Hepatocyte (in vitro differentiated cells): Measurements from ENCODE around the gene SH3RF1. TPM values are rescaled to one million over a fixed set of nuclear protein-coding genes. Genes with fewer than 3 reads are reported as not detected.

Source experiments
- DNase-seq: peaks from one replicate; pipeline ENCODE4 v3.0.0-alpha.2; 2016; ENCODE audit warnings: low spot score
- H2AFZ ChIP-seq: fragments of 200-600 bp; sonication (generic); 2 replicates; pipeline ENCODE4 v1.6.0; 2016; ENCODE audit warnings: antibody characterized with exemption, mild to moderate bottlenecking
- H3K27ac ChIP-seq: fragments of 200-600 bp; sonication (generic); 2 replicates; pipeline ENCODE4 v1.5.1; 2016; ENCODE audit warnings: mild to moderate bottlenecking
- H3K27me3 ChIP-seq: fragments of 200-600 bp; sonication (generic); 2 replicates; pipeline ENCODE4 v1.6.1; 2016
- H3K36me3 ChIP-seq: fragments of 200-600 bp; sonication (generic); replicated peaks from 2 replicates; pipeline ENCODE4 v1.5.1; 2016; ENCODE audit warnings: low read depth; ENCODE audit not compliant: insufficient read depth
- H3K4me1 ChIP-seq: fragments of 200-600 bp; sonication (generic); 2 replicates; pipeline ENCODE4 v1.5.1; 2016; ENCODE audit warnings: mild to moderate bottlenecking, moderate library complexity; ENCODE audit not compliant: insufficient read depth
- H3K4me2 ChIP-seq: fragments of 200-600 bp; sonication (generic); 2 replicates; pipeline ENCODE4 v1.6.0; 2016
- H3K4me3 ChIP-seq: fragments of 200-600 bp; sonication (generic); 2 replicates; pipeline ENCODE4 v1.5.1; 2016; ENCODE audit warnings: mild to moderate bottlenecking
- H3K79me2 ChIP-seq: fragments of 200-600 bp; sonication (generic); 2 replicates; pipeline ENCODE4 v1.6.0; 2017; ENCODE audit warnings: mild to moderate bottlenecking
- H3K9me2 ChIP-seq: fragments of 200-600 bp; sonication (generic); replicated peaks from 2 replicates; pipeline ENCODE4 v1.6.0; 2017; ENCODE audit warnings: mild to moderate bottlenecking; ENCODE audit not compliant: insufficient read depth
- H3K9me3 ChIP-seq: fragments of 200-600 bp; sonication (generic); 2 replicates; pipeline ENCODE4 v1.5.1; 2016; ENCODE audit warnings: low read depth, mild to moderate bottlenecking
- H4K20me1 ChIP-seq: fragments of 200-600 bp; sonication (generic); 2 replicates; pipeline ENCODE4 v1.6.0; 2016; ENCODE audit warnings: mild to moderate bottlenecking; ENCODE audit not compliant: insufficient read depth, poor library complexity, severe bottlenecking
- EZH2 ChIP-seq: fragments of 200-600 bp; sonication (generic); IDR thresholded peaks from 2 replicates; pipeline ENCODE4 v1.6.1; 2016; ENCODE audit warnings: antibody characterized with exemption, mild to moderate bottlenecking, borderline replicate concordance
- EZH2phosphoT487 ChIP-seq: fragments of 200-600 bp; sonication (generic); IDR thresholded peaks from one replicate; pipeline ENCODE4 v1.6.1; 2018; ENCODE audit warnings: antibody characterized with exemption, mild to moderate bottlenecking, low read depth, moderate library complexity; ENCODE audit not compliant: unreplicated experiment, severe bottlenecking
- WGBS: methylation state at CpG from one replicate; pipeline ENCODE4 v1.1.6; 2016; ENCODE audit warnings: low lambda C conversion rate; ENCODE audit errors: missing lambda C conversion rate; 5-methylcytosine and 5-hydroxymethylcytosine counted together
- polyA plus RNA-seq: library from polyadenylated mRNA; unstranded; fragments of >200 nt; fragmentation: Nextera tagmentation; extraction: Ambion mirVana; gene quantifications from 2 replicates; pipeline ENCODE4 v1.2.1, GENCODE V29; 2016
- total RNA-seq: library from RNA; depleted of rRNA; stranded (reverse); fragments of >200 nt; gene quantifications from 2 replicates; pipeline ENCODE4 v1.2.3, GENCODE V29; 2014
- TF ChIP-seq, protein P1 (sequence below): fragments of 200-600 bp; sonication (generic); IDR thresholded peaks from 2 replicates; pipeline ENCODE4 v1.5.1; 2016; ENCODE audit warnings: antibody characterized with exemption, mild to moderate bottlenecking; ENCODE audit not compliant: poor library complexity

SH3RF1 gene
- total and polyA plus RNA-seq, 2 experiments from 2014 or later: 15.5 to 16.4 TPM

GRCh38 chr4:169108303-169108702, 162.5 kb downstream of the SH3RF1 start:
- H3K79me2 ChIP-seq: peaks cover 4% of the 10 kb centered on the region
- H3K9me2 ChIP-seq: no peaks in the 10 kb centered on the region
- H3K4me1 ChIP-seq: no peaks in the 10 kb centered on the region
- H3K9me3 ChIP-seq: no peaks in the 10 kb centered on the region
- no peak overlapping the region for H3K4me3 ChIP-seq
- no peak overlapping the region for H2AFZ ChIP-seq
- TF ChIP-seq EZH2 (no peak), EZH2phosphoT487 (no peak)
- TF ChIP-seq, protein P1, sequence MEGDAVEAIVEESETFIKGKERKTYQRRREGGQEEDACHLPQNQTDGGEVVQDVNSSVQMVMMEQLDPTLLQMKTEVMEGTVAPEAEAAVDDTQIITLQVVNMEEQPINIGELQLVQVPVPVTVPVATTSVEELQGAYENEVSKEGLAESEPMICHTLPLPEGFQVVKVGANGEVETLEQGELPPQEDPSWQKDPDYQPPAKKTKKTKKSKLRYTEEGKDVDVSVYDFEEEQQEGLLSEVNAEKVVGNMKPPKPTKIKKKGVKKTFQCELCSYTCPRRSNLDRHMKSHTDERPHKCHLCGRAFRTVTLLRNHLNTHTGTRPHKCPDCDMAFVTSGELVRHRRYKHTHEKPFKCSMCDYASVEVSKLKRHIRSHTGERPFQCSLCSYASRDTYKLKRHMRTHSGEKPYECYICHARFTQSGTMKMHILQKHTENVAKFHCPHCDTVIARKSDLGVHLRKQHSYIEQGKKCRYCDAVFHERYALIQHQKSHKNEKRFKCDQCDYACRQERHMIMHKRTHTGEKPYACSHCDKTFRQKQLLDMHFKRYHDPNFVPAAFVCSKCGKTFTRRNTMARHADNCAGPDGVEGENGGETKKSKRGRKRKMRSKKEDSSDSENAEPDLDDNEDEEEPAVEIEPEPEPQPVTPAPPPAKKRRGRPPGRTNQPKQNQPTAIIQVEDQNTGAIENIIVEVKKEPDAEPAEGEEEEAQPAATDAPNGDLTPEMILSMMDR: no peak
- no peaks in the 10 kb centered on the region for H3K36me3 ChIP-seq
- H3K27ac ChIP-seq: no peak overlapping the region
- WGBS: 92% methylated on average over 4 of the region's 4 CpGs
- H3K4me2 ChIP-seq: no peak overlapping the region
- DNase-seq: no peak
- H4K20me1 ChIP-seq: no peaks in the 10 kb centered on the region
- H3K27me3 ChIP-seq: no peaks in the 10 kb centered on the region

DNA sequence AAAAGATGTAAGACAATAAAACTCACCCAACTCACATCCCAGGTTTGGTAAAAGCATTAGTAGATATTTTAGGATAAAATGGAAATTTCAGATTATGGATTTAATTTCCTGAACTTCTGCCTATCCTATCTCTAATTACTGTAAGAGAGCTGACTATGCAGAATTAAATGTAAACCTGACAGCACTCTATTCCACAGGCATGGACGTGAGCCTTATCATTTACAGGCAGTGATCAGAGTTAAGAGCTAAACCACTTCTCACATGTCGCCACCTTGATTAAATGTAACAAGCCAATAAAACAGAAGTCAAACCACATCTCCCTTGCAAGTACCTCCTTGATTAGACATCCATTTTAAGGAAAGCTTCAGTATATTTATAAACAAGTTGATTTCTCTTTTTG, 163.2 kb downstream of the SH3RF1 start:
- Histone ChIP-seq H3K36me3 (no peaks in the 10 kb centered on the region), H3K27ac (no peak overlapping the region), H3K4me3 (no peak overlapping the region), H4K20me1 (no peaks in the 10 kb centered on the region), H3K27me3 (no peaks in the 10 kb centered on the region), H2AFZ (no peak overlapping the region), H3K79me2 (peaks cover under 1% of the 10 kb centered on the region), H3K4me1 (no peaks in the 10 kb centered on the region), H3K4me2 (no peak overlapping the region), H3K9me3 (no peaks in the 10 kb centered on the region), H3K9me2 (no peaks in the 10 kb centered on the region)
- TF ChIP-seq, protein P1: no peak
- TF ChIP-seq EZH2 (no peak), EZH2phosphoT487 (no peak)
- 70% methylated on average over 2 of the region's 2 CpGs for WGBS
- no peak for DNase-seq

GRCh38 chr4:169106696-169107229, 164.0 kb downstream of the SH3RF1 start:
- Histone ChIP-seq H2AFZ (no peak overlapping the region), H4K20me1 (no peaks in the 10 kb centered on the region), H3K4me1 (no peaks in the 10 kb centered on the region), H3K9me2 (no peaks in the 10 kb centered on the region), H3K27me3 (no peaks in the 10 kb centered on the region), H3K4me2 (no peak overlapping the region), H3K36me3 (no peaks in the 10 kb centered on the region), H3K9me3 (no peaks in the 10 kb centered on the region), H3K79me2 (no peaks in the 10 kb centered on the region), H3K4me3 (no peak overlapping the region), H3K27ac (no peak overlapping the region)
- WGBS: 97% methylated on average over 16 of the region's 16 CpGs
- TF ChIP-seq, protein P1: no peak
- TF ChIP-seq EZH2phosphoT487: no peak
- no peak for DNase-seq

GRCh38 chr4:169105620-169106019, 165.1 kb downstream of the SH3RF1 start:
- Histone ChIP-seq H3K4me1 (no peaks in the 10 kb centered on the region), H3K79me2 (no peaks in the 10 kb centered on the region), H4K20me1 (no peaks in the 10 kb centered on the region), H2AFZ (no peak overlapping the region), H3K9me3 (no peaks in the 10 kb centered on the region), H3K27ac (no peak overlapping the region), H3K4me3 (no peak overlapping the region), H3K9me2 (no peaks in the 10 kb centered on the region), H3K4me2 (no peak overlapping the region), H3K36me3 (no peaks in the 10 kb centered on the region), H3K27me3 (no peaks in the 10 kb centered on the region)
- TF ChIP-seq EZH2phosphoT487 (no peak), EZH2 (no peak)
- TF ChIP-seq, protein P1: no peak
- WGBS: 97% methylated on average over 6 of the region's 6 CpGs
- DNase-seq: no peak
